A204.1 (cell line): Measurements from ENCODE around the gene LHX4.

Experiments used
- FAIRE-seq: peaks from 2 replicates; lab custom pipeline; 2012; peaks lifted over from hg19 to GRCh38; lab: Jason Lieb, UNC

Gene LHX4

GRCh38 chr1:180311011-180311730 lies 81.1 kb downstream of the LHX4 start:
- no peak for FAIRE-seq

GRCh38 chr1:180312926-180313325 lies 82.9 kb downstream of the LHX4 start:
- no peak for FAIRE-seq

DNA sequence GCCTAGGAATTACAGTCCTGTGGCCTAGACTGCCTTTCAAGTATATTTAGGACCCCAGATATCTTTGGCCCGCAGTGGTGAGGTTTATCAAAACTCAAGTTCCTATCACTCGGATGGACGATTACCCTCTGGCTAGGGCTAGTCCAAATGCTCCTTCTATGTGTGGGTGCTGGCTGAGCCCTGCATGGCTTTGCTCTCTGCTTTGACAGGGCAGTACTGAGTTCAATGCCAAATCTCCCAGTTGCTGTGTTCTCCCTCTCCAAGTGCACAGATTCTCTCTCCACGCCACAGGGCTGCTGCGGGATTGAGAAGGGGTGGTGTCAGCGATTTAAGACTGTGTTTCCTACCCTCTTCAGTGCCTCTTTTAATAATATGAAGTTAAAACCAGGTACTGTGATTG lies 97.0 kb downstream of the LHX4 start:
- FAIRE-seq = no peak
